ENCODE results near the gene PTPRD.
A peak's percentile ranks its signal among the peaks of the same experiment; 100 is the strongest.

PTPRD gene

GRCh38 chr9:9521033-9521779 is 1091.6 kb downstream of the PTPRD start:
- TF ChIP-seq CTCF (IDR thresholded peaks at IDR 0.05; ENCODE audit: insufficient read depth, missing control alignments) = no peak
- no peak for FAIRE-seq
- no peak for DNase-seq (ENCODE audit: insufficient read length, low spot score)

GRCh38 chr9:9504869-9505268 is 1107.9 kb downstream of the PTPRD start:
- FAIRE-seq = no peak
- TF ChIP-seq CTCF (IDR thresholded peaks at IDR 0.05; ENCODE audit: insufficient read depth, missing control alignments) = no peak
- no peak for DNase-seq (ENCODE audit: insufficient read length, low spot score)

GRCh38 chr9:9499546-9499945 is 1113.3 kb downstream of the PTPRD start:
- FAIRE-seq (no peak), DNase-seq (ENCODE audit: insufficient read length, low spot score) (no peak)
- TF ChIP-seq CTCF (IDR thresholded peaks at IDR 0.05; ENCODE audit: insufficient read depth, missing control alignments) = peak; percentile 22

- no peak for TF ChIP-seq CTCF (IDR thresholded peaks at IDR 0.05; ENCODE audit: insufficient read depth, missing control alignments)
- FAIRE-seq = no peak
- DNase-seq (ENCODE audit: insufficient read length, low spot score) = no peak
Measured at GRCh38 chr9:9498846-9499245, 1114.0 kb downstream of the PTPRD start.

- TF ChIP-seq CTCF (IDR thresholded peaks at IDR 0.05; ENCODE audit: insufficient read depth, missing control alignments) = no peak
- FAIRE-seq = no peak
- DNase-seq (ENCODE audit: insufficient read length, low spot score) = no peak
Measured at GRCh38 chr9:9498128-9498527, 1114.7 kb downstream of the PTPRD start.

- DNase-seq (ENCODE audit: insufficient read length, low spot score) = no peak
- FAIRE-seq = no peak
- no peak for TF ChIP-seq CTCF (IDR thresholded peaks at IDR 0.05; ENCODE audit: insufficient read depth, missing control alignments)
Measured at GRCh38 chr9:9494336-9494735, 1118.5 kb downstream of the PTPRD start.

- TF ChIP-seq CTCF (IDR thresholded peaks at IDR 0.05; ENCODE audit: insufficient read depth, missing control alignments) = no peak
- FAIRE-seq = no peak
- no peak for DNase-seq (ENCODE audit: insufficient read length, low spot score)
Measured at GRCh38 chr9:9492506-9492905, 1120.3 kb downstream of the PTPRD start.
